Measurements from ENCODE around the gene HELZ.
"Not testable (repeated sequence)": the region's sequence is repeated elsewhere in the genome, so short reads cannot be mapped to it uniquely, and the experiment has no call there.

HELZ gene

GRCh38 chr17:67121316-67121891 is 123.6 kb downstream of the HELZ start:
- no peak for DNase-seq (ENCODE audit: low read depth, low spot score)

- DNase-seq (ENCODE audit: low read depth, low spot score): no peak
Observed at GRCh38 chr17:67119102-67119501, 125.9 kb downstream of the HELZ start.

DNA sequence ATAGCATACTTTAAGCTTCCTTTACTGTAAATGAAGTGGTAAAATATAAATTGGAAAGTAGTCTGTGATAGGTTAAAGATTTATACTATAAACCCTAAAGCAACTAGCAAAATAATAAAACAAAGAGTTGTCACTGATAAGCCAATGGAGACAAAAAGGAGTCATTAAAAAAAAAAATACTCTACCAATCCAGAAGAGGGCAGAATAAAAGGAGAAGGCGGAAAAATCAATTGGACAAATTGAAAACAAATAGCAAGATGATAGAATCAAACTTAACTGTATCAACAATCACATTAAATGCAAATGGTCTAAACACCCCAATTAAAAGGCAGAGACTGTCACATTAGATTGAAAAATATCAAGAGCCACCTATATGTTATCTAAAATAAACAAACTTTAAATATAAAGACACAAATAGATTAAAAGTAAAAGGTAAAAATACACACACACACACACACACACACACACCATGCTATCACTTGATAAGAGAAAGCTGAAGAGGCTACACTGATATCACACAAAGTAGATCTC is 128.9 kb downstream of the HELZ start:
- no peak for DNase-seq (ENCODE audit: low read depth, low spot score)

DNA sequence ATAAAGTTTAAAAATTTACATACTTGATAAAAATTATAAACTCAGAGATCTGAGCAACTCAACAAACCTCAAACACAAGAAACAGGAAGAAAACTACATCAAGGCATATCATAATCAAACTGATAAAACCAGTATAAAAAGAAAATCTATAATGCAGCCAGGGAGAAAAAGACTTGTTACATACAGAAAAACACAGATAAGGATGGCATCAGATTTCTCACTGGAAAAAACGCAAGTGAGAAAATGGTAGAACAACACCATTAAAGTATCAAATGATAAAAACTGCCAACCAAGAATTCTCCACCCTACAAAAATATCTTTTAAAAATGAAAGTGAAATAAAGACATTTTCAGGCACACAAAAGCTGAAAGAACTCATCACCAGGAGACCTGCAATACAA is 129.6 kb downstream of the HELZ start:
- DNase-seq (ENCODE audit: low read depth, low spot score): no peak

DNA sequence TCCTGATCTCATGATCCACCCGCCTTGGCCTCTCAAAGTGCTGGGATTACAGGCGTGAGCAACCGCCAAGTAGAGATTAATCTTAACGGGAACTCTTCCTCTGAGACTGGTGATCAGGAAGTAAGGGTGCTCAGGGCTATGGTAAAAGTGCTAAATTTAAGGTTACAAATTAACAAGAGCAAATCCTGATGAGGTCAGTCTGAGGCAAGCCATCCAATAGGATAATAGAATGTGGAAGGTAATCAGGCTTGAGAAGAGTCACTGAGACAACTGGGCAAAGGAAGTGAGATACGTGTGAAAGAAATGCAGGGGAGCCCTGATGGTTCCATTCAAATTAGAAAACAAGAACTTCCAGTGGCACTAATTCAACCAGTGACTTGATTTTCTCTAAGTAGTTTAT is 131.5 kb downstream of the HELZ start:
- no peak for DNase-seq (ENCODE audit: low read depth, low spot score)

DNA sequence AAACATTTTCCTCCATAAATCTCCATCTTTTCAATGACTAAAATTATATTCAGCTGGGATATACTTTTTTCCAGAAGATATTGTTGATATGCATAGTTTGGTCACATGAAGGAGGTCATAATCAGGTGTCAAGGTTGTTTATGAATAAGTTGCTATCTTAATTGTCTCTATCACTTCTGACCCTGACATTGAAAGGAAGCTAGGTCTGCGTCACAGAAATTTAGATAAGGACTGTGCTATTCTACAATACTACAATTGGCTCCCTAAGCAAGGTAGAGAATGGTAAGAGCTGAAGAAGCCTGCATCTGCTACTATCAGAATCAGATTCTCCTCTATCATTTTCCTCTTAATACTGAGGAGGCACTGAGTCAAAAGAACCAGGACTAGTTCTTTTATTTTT is 133.2 kb downstream of the HELZ start:
- DNase-seq (ENCODE audit: low read depth, low spot score): no peak

- DNase-seq (ENCODE audit: low read depth, low spot score): no peak
Observed at GRCh38 chr17:67111327-67111726, 133.7 kb downstream of the HELZ start.

DNA sequence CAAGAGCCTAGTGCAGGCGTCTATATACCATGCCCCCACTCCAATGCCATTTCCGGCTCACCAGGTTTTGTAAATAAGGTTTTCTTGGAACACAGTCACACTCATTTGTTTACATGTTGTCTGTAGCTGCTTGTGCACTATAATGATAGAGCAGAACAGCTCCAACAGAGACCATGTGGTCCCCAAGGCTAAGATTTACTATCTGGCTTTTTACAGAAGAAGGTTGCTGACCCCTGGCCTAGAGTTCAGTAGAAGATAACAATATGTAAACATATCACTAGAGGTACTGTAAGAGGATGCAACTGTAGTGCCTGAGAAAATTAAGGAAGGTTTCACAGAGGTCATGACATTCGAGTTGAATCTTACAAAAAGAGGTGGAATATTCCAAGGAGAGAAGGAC is 134.4 kb downstream of the HELZ start:
- DNase-seq (ENCODE audit: low read depth, low spot score): no peak

DNA sequence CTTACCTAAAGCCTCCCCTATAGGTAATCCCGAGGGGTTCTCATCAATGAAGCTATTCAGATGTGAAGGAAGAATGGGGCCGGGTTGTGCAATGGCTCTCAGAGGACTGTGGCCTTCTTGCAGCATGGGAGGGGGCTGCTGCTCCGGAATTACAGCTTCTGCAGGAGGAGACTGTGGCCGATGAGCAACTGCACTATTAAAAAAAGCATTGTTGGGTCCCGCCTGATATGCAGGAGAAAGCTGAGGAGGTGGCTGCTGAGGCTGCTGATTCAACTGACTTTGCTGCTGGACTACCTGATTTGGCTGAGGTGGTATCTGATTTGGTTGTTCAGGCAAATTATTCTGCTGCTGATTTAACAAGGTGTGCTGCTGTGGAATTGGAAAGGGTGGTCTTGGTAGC is 135.9 kb downstream of the HELZ start:
- DNase-seq (ENCODE audit: low read depth, low spot score): no peak

DNA sequence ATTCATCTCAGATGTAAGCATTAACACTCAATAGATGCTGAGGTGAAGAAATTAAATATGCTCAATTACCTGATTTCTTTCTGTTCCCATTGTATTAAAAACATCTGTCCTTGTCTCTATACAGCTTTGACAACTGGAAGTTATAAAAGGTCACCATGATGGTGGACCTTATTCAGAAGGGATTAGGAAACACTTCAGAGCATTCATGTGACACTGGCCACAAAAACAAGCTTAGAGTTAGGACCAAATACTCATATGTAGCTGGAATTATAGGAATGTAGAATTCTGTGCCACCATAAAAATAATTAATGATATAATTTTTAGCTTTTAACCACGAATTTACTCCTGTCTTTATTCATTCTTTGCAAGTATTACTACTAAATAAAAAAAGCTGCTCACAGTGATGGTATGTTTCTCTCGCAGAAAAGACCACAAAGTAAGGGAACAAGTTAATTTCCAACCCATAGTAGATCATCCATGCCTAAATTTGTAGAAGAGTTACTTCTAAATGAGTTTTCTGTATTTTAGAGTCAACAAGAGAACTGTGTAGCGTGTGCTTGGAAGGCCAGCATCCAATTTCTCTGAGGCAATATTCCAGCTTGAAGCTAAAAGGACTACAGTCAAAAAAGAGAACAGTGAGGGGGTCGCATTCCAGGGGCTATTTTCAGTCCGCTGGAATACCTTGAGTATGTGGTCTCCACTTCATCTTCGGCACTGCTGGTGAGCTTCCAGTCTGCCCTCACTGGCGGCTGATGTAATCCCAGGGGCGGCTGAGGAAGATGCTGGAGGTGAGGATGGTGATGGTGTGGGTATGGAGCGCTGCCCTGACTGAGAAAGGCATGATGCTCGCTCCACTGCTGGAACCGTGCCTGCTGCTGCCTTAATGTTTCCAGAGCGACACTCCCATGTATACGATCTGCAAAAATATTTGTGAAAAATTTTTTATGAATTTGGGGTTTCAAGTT is 136.9 kb downstream of the HELZ start:
- DNase-seq (ENCODE audit: low read depth, low spot score): no peak

DNA sequence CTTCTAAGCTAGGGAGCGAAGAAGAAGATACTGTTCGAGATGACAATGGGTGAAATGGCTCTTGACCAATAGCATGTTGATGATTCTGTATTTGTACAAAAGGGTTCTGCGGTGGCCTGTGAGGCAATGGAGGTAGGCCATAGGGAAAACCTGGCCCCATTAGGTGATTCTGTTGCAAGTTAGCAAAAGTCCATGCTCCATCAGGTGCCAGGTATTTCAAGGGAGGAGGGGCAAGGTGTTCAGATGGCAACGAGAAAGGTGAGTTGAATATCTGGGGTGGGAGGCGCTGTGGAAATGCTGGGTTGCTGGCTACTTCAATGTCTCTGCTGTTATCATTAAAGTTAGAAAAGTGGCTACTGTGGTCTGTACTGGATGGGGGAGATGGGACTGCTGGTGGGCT is 137.8 kb downstream of the HELZ start:
- no peak for DNase-seq (ENCODE audit: low read depth, low spot score)

- no peak for DNase-seq (ENCODE audit: low read depth, low spot score)
Observed at GRCh38 chr17:67105213-67105612, 139.8 kb downstream of the HELZ start.

DNA sequence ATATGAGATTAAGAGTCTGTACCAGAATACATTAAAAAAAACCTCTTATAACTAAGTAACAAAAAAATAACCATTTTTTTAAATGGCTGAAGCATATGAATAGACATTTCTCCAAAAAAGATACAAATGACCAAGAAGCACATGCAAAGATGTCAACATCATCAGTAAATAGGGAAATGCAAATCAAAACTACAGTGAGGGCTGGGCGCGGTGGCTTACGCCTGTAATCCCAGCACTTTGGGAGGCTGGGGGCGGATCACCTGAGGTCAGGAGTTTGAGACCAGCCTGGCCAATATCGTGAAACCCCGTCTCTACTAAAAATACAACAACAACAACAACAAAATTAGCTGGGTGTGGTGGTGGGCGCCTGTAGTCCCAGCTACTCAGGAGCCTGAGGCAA is 140.4 kb downstream of the HELZ start:
- not testable (repeated sequence) for DNase-seq (ENCODE audit: low read depth, low spot score)

- no peak for DNase-seq (ENCODE audit: low read depth, low spot score)
Observed at GRCh38 chr17:67098006-67098405, 147.0 kb downstream of the HELZ start.

DNA sequence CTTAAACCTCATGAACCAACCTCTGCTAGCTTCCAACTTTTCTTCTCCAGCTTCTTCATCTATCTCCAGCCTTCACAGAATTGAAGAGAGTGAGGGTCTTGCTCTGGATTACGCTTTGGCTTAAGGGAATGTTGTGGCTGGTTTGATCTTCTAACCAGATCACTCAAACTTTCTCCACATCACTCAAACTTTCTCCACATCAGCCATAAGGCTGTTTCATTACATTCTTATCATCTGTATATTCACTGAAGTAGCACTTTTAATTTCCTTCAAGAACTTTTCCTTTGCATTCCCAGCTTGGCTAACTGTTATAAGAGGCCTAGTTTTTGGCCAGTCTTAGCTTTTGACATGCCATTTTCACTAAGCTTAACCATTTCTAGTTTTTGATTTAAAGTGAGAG is 148.4 kb downstream of the HELZ start:
- DNase-seq (ENCODE audit: low read depth, low spot score): no peak

- DNase-seq (ENCODE audit: low read depth, low spot score): no peak
Observed at GRCh38 chr17:67095803-67096202, 149.2 kb downstream of the HELZ start.

DNA sequence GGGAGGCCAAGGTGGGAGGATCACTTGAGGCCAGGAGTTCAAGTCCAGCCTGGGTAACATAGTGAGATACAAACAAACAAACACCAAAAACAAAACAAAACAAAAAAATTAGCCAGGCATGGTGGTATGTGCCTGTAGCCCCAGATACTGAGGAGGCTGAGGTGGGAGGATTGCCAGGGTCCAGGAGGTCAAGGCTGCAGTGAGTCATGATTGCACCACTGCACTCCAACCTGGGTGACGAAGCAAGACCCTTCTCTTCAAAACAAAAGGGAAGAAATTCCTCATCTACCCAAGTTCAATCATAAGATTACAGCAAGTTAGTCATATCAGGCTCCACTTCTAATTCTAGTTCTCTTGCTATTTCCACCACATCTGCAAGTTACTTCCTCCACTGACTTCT is 149.7 kb downstream of the HELZ start:
- peak; percentile 7 for DNase-seq (ENCODE audit: low read depth, low spot score)

GRCh38 chr17:67093348-67093747 is 151.6 kb downstream of the HELZ start:
- no peak for DNase-seq (ENCODE audit: low read depth, low spot score)

- not testable (repeated sequence) for DNase-seq (ENCODE audit: low read depth, low spot score)
Observed at GRCh38 chr17:67092710-67093109, 152.3 kb downstream of the HELZ start.

GRCh38 chr17:67092291-67092690 is 152.7 kb downstream of the HELZ start:
- DNase-seq (ENCODE audit: low read depth, low spot score): no peak

DNA sequence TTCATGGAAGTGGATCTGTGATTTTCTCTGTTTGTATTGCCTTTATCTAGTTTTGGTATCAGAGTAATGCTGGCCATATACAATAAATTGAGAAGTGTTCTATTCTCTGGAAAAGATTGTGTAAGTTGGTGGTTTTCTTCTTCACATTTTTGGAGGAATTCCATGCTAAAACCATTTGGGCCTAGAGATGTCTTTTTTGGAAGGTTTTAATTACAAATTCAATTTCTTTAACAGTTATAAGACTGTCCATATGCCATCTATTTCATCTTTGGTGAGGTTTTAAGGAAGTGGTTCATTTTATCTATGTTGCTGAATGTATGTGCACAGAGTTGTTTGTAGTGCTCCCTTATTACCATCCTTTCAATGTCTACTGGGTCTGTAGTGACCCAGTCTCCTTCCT is 154.7 kb downstream of the HELZ start:
- DNase-seq (ENCODE audit: low read depth, low spot score): no peak

- no peak for DNase-seq (ENCODE audit: low read depth, low spot score)
Observed at GRCh38 chr17:67088639-67089038, 156.4 kb downstream of the HELZ start.

GRCh38 chr17:67085406-67085805 is 159.6 kb downstream of the HELZ start:
- no peak for DNase-seq (ENCODE audit: low read depth, low spot score)

Measured in smooth muscle cell of the brain vasculature (primary cell).